K562 (cell line): ENCODE measurements around the gene SAP130. TPM values are rescaled to one million over a fixed set of nuclear protein-coding genes. Genes with fewer than 3 reads are reported as not detected.

Experiments used
- CREB1 ChIP-seq, 2 experiments: sonication (generic) in 1 of 2; formaldehyde crosslinking in 1 of 2; IDR thresholded peaks; 2 replicates each; pipeline versions ENCODE4 v1.6.1 to v1.8.0; 2012 to 2022; ENCODE audit warnings: inconsistent platforms in 1 of 2, mild to moderate bottlenecking in 1 of 2, missing genetic modification reagents in 1 of 2, moderate library complexity in 1 of 2
- CXXC5 ChIP-seq: fragments of 250-450 bp; sonication (Bioruptor Pico); IDR thresholded peaks from 2 replicates; pipeline ENCODE4 v1.8.0; 2022; ENCODE audit warnings: inconsistent platforms, mild to moderate bottlenecking, moderate library complexity
- HDAC1 ChIP-seq, 2 experiments: fragments of 450-650 bp; IDR thresholded peaks; 2 replicates each; pipeline ENCODE4 v1.6.1; 2016 to 2017; ENCODE audit warnings: inconsistent platforms in 1 of 2, mild to moderate bottlenecking in 1 of 2, moderate library complexity in 1 of 2
- IFI16 ChIP-seq: fragments of 250-450 bp; sonication (Bioruptor Pico); IDR thresholded peaks from 2 replicates; pipeline ENCODE4 v2.1.2; 2022; ENCODE audit warnings: mild to moderate bottlenecking, inconsistent platforms
- MAZ ChIP-seq, 2 experiments: fragments of 450-650 bp in 1 of 2; sonication (generic) in 1 of 2; formaldehyde crosslinking; IDR thresholded peaks in 1 of 2; conservative IDR thresholded peaks in 1 of 2; 2 replicates each; pipeline versions ENCODE4 v1.4.0 to v1.5.0; 2020; ENCODE audit warnings: mild to moderate bottlenecking in 1 of 2, missing genetic modification reagents in 1 of 2
- MECOM ChIP-seq: fragments of 250-450 bp; sonication (Bioruptor Pico); IDR thresholded peaks from 2 replicates; pipeline ENCODE4 v1.8.0; 2022; ENCODE audit warnings: inconsistent platforms
- MEF2D ChIP-seq: conservative IDR thresholded peaks from 2 replicates; pipeline ENCODE4 v1.6.1; 2016; ENCODE audit warnings: low read depth, missing genetic modification characterization, missing compliant biosample characterization
- NFXL1 ChIP-seq: fragments of 450-650 bp; formaldehyde crosslinking; IDR thresholded peaks from 2 replicates; pipeline ENCODE4 v1.4.0; 2021; ENCODE audit warnings: mild to moderate bottlenecking
- NR4A1 ChIP-seq, 2 experiments: fragments of 250-450 bp in 1 of 2; fragments of 450-650 bp in 1 of 2; sonication (Bioruptor Pico) in 1 of 2; IDR thresholded peaks; 2 replicates each; pipeline versions ENCODE4 v1.4.0 to v1.6.1; 2016 to 2020; ENCODE audit warnings: mild to moderate bottlenecking in 2 of 2, missing compliant biosample characterization in 1 of 2, missing genetic modification characterization in 1 of 2, moderate library complexity in 1 of 2
- OTX1 ChIP-seq: fragments of 450-650 bp; formaldehyde crosslinking; IDR thresholded peaks from 2 replicates; pipeline ENCODE4 v1.4.0; 2022; ENCODE audit warnings: mild to moderate bottlenecking
- SRF ChIP-seq, 2 experiments: fragments of 250-450, 450-650 bp in 1 of 2; sonication (Bioruptor Pico) in 1 of 2; sonication (generic) in 1 of 2; formaldehyde crosslinking; IDR thresholded peaks; 2 replicates each; pipeline versions ENCODE4 v1.5.0 to v1.5.1; 2020 to 2022; ENCODE audit warnings: mild to moderate bottlenecking in 1 of 2, missing genetic modification reagents in 1 of 2
- SRSF1 ChIP-seq: fragments of 200-400 bp; formaldehyde crosslinking; IDR thresholded peaks from 2 replicates; pipeline ENCODE4 v1.6.1; 2017; ENCODE audit warnings: mild to moderate bottlenecking, low read depth, low read length, moderate library complexity
- TEAD1 ChIP-seq, 2 experiments: fragments of 450-650 bp in 1 of 2; sonication (generic) in 1 of 2; formaldehyde crosslinking; IDR thresholded peaks; 2 replicates each; pipeline versions ENCODE4 v1.4.0 to v1.8.0; 2020 to 2022; ENCODE audit warnings: mild to moderate bottlenecking in 2 of 2, missing genetic modification reagents in 1 of 2
- ZNF212 ChIP-seq: fragments of 450-650 bp; formaldehyde crosslinking; IDR thresholded peaks from 2 replicates; pipeline ENCODE4 v1.4.0; 2020; ENCODE audit warnings: mild to moderate bottlenecking
- ZNF551 ChIP-seq: fragments of 250-450 bp; sonication (Bioruptor Pico); IDR thresholded peaks from 2 replicates; pipeline ENCODE4 v1.5.0; 2021; ENCODE audit warnings: mild to moderate bottlenecking, moderate library complexity
- ZNF696 ChIP-seq: fragments of 250-450 bp; sonication (Bioruptor Pico); conservative IDR thresholded peaks from 2 replicates; pipeline ENCODE4 v1.4.0; 2020; ENCODE audit warnings: mild to moderate bottlenecking, moderate library complexity
- polyA plus RNA-seq, 8 experiments: library from polyadenylated mRNA; depleted of rRNA in 4 of 8; stranded (reverse) in 5 of 8; unstranded in 3 of 8; fragments of >200 nt; fragmentation: Nextera tagmentation in 2 of 8; fragmentation: Illumina TruSeq in 1 of 8; extraction: Ambion mirVana in 2 of 8; extraction: Trizol in 1 of 8; gene quantifications; 2 replicates each; pipeline versions ENCODE4 v1.2.1 to v1.2.3, GENCODE V29; 2011 to 2014; ENCODE audit warnings: inconsistent platforms in 1 of 8, missing spikeins in 1 of 8
- total RNA-seq, 7 experiments: library from RNA; depleted of rRNA in 6 of 7; stranded (reverse); fragments of >200 nt in 6 of 7; fragmentation: Illumina TruSeq in 2 of 7; extraction: Trizol in 2 of 7; gene quantifications; 2 replicates each; pipeline versions ENCODE4 v1.2.1 to v1.2.3, GENCODE V29; 2011 to 2021; ENCODE audit warnings: low replicate concordance in 1 of 7
- TF ChIP-seq, protein P1 (sequence below): fragments of 450-650 bp; IDR thresholded peaks from 2 replicates; pipeline ENCODE4 v1.6.1; 2016; ENCODE audit warnings: missing biosample characterization, missing genetic modification characterization
- TF ChIP-seq, protein P2 (sequence below): fragments of 450-650 bp; conservative IDR thresholded peaks from 2 replicates; pipeline ENCODE4 v1.6.1; 2016; ENCODE audit warnings: missing genetic modification characterization, low read depth, mild to moderate bottlenecking, control low read depth, missing compliant biosample characterization
- TF ChIP-seq, protein P3 (sequence below): fragments of 250-450 bp; sonication (Bioruptor Pico); IDR thresholded peaks from 2 replicates; pipeline ENCODE4 v1.8.0; 2021; ENCODE audit warnings: moderate library complexity, mild to moderate bottlenecking, inconsistent platforms
- TF ChIP-seq, protein P4 (sequence below), 2 experiments: fragments of 450-650 bp; IDR thresholded peaks; 2 replicates each; pipeline ENCODE4 v1.6.1; 2016
- TF ChIP-seq, protein P5 (sequence below): fragments of 250-450 bp; sonication (Bioruptor Pico); IDR thresholded peaks from 2 replicates; pipeline ENCODE4 v1.5.0; 2021; ENCODE audit warnings: mild to moderate bottlenecking, borderline replicate concordance

SAP130 gene
- total and polyA plus RNA-seq, 9 of the 15 experiments (the other 6 are each of a cell fraction or from before 2014, with no cell fraction given) = 4.5 to 33.4 (median 7.4) TPM

DNA sequence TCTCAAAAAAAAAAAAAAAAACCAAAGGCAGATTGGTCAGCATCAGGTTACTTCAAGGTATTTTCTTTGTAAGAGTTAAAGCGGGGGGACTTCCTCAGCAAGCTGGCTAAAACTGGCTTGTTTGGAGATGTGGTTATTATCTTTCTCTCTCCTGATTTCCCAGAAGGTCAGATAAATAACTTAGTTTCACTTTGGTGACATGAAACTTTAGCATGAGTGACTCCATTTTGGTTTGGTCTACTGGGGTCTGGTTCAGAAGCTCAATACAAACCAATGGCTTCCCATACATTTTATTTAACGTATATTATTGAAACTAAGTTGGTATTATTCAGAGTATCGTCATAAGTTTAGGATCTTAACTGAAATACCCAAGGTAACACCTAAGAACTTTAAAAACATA is 100.5 kb downstream of the SAP130 start (continued):
- TF ChIP-seq, protein P1, sequence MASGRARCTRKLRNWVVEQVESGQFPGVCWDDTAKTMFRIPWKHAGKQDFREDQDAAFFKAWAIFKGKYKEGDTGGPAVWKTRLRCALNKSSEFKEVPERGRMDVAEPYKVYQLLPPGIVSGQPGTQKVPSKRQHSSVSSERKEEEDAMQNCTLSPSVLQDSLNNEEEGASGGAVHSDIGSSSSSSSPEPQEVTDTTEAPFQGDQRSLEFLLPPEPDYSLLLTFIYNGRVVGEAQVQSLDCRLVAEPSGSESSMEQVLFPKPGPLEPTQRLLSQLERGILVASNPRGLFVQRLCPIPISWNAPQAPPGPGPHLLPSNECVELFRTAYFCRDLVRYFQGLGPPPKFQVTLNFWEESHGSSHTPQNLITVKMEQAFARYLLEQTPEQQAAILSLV (tag) = peak; percentile 95
- TF ChIP-seq TEAD1 (CRISPR knock-in tag; IDR thresholded peaks at IDR 0.05) = peak in 1 of 2 experiments; percentile 98; a peak in 2 of 4 replicates
- no peak for TF ChIP-seq OTX1 (CRISPR knock-in tag)
- peak in 1 of 2 experiments; percentile 57; a peak in 1 of 4 replicates for TF ChIP-seq SRF (CRISPR knock-in tag; IDR thresholded peaks at IDR 0.05)
- TF ChIP-seq MAZ (CRISPR knock-in tag; conservative IDR thresholded peaks at IDR 0.05 in 1 of 2, IDR thresholded peaks at IDR 0.05 in 1 of 2) = peak in 1 of 2 experiments; percentile 76; a peak in 2 of 4 replicates
- no peak for TF ChIP-seq NR4A1 (CRISPR knock-in tag; IDR thresholded peaks at IDR 0.05)
- TF ChIP-seq NR4A1 (tag; IDR thresholded peaks at IDR 0.05) = peak; percentile 98
- TF ChIP-seq, protein P2, sequence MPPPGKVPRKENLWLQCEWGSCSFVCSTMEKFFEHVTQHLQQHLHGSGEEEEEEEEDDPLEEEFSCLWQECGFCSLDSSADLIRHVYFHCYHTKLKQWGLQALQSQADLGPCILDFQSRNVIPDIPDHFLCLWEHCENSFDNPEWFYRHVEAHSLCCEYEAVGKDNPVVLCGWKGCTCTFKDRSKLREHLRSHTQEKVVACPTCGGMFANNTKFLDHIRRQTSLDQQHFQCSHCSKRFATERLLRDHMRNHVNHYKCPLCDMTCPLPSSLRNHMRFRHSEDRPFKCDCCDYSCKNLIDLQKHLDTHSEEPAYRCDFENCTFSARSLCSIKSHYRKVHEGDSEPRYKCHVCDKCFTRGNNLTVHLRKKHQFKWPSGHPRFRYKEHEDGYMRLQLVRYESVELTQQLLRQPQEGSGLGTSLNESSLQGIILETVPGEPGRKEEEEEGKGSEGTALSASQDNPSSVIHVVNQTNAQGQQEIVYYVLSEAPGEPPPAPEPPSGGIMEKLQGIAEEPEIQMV = peak; percentile 88
- peak; percentile 95 for TF ChIP-seq MECOM
- TF ChIP-seq CREB1 (IDR thresholded peaks at IDR 0.05) = no peak
- no peak for TF ChIP-seq CREB1 (CRISPR knock-in tag; IDR thresholded peaks at IDR 0.05)
- peak; percentile 93 for TF ChIP-seq CXXC5 (CRISPR knock-in tag)
- peak; percentile 95 for TF ChIP-seq MEF2D (tag)
- TF ChIP-seq, protein P3, sequence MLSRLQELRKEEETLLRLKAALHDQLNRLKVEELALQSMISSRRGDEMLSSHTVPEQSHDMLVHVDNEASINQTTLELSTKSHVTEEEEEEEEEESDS (CRISPR knock-in tag) = peak; percentile 48; the same call in 1 of the 2 replicates
- peak; percentile 84; the same call in 1 of the 2 replicates for TF ChIP-seq ZNF212 (CRISPR knock-in tag)
- peak; percentile 96 for TF ChIP-seq NFXL1
- TF ChIP-seq SRSF1 = no peak
- 0 out of 2 replicates have a peak, but pooled peaks have one; percentile 29 for TF ChIP-seq ZNF696 (CRISPR knock-in tag)
- peak; percentile 86; the same call in 1 of the 2 replicates for TF ChIP-seq IFI16 (CRISPR knock-in tag)
- TF ChIP-seq, protein P4, sequence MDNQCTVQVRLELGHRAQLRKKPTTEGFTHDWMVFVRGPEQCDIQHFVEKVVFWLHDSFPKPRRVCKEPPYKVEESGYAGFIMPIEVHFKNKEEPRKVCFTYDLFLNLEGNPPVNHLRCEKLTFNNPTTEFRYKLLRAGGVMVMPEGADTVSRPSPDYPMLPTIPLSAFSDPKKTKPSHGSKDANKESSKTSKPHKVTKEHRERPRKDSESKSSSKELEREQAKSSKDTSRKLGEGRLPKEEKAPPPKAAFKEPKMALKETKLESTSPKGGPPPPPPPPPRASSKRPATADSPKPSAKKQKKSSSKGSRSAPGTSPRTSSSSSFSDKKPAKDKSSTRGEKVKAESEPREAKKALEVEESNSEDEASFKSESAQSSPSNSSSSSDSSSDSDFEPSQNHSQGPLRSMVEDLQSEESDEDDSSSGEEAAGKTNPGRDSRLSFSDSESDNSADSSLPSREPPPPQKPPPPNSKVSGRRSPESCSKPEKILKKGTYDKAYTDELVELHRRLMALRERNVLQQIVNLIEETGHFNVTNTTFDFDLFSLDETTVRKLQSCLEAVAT (IDR thresholded peaks at IDR 0.05) = no peak
- 0 out of 2 replicates have a peak, but pooled peaks have one; percentile 54 for TF ChIP-seq ZNF551 (CRISPR knock-in tag)
- TF ChIP-seq, protein P5, sequence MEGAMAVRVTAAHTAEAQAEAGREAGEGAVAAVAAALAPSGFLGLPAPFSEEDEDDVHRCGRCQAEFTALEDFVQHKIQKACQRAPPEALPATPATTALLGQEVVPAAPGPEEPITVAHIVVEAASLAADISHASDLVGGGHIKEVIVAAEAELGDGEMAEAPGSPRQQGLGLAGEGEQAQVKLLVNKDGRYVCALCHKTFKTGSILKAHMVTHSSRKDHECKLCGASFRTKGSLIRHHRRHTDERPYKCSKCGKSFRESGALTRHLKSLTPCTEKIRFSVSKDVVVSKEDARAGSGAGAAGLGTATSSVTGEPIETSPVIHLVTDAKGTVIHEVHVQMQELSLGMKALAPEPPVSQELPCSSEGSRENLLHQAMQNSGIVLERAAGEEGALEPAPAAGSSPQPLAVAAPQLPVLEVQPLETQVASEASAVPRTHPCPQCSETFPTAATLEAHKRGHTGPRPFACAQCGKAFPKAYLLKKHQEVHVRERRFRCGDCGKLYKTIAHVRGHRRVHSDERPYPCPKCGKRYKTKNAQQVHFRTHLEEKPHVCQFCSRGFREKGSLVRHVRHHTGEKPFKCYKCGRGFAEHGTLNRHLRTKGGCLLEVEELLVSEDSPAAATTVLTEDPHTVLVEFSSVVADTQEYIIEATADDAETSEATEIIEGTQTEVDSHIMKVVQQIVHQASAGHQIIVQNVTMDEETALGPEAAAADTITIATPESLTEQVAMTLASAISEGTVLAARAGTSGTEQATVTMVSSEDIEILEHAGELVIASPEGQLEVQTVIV (CRISPR knock-in tag) = peak; percentile 62; the same call in 1 of the 2 replicates
- TF ChIP-seq HDAC1 (IDR thresholded peaks at IDR 0.05) = 0 out of 4 replicates have a peak, but pooled peaks of 1 of the 2 experiments have one; percentile 21
